HG03565 (cell line): ENCODE results near the gene ZNF584.
A peak's percentile ranks its signal among the peaks of the same experiment; 100 is the strongest.
"Not testable (repeated sequence)": the region's sequence is repeated elsewhere in the genome, so short reads cannot be mapped to it uniquely, and the experiment has no call there.

Source experiments
- ATAC-seq: cut with Tn5 transposase; IDR thresholded peaks from one replicate; pipeline ENCODE4 v1.9.1; 2021; ENCODE audit warnings: mild to moderate bottlenecking, moderate library complexity; ENCODE audit not compliant: unreplicated experiment

Gene ZNF584

DNA sequence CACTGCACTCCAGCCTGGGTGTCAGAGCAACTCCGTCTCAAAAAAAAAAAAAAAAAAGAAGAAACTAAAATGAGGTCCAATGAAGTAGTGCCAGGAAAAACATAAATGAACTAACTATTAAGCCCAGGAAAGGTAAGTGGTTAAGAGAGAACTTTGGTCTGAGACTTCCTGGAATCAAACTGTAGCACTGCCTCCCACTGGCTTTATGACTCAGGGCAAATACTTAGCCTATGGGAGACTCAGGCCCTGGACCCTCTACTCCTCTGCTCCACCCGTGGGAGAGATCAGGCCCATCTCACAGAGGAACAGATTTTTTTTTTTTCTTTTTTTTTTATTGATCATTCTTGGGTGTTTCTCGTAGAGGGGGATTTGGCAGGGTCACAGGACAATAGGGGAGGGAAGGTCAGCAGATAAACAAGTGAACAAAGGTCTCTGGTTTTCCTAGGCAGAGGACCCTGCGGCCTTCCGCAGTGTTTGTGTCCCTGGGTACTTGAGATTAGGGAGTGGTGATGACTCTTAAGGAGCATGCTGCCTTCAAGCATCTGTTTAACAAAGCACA, 4.5 kb upstream of the ZNF584 start:
- not testable (repeated sequence) for ATAC-seq

DNA sequence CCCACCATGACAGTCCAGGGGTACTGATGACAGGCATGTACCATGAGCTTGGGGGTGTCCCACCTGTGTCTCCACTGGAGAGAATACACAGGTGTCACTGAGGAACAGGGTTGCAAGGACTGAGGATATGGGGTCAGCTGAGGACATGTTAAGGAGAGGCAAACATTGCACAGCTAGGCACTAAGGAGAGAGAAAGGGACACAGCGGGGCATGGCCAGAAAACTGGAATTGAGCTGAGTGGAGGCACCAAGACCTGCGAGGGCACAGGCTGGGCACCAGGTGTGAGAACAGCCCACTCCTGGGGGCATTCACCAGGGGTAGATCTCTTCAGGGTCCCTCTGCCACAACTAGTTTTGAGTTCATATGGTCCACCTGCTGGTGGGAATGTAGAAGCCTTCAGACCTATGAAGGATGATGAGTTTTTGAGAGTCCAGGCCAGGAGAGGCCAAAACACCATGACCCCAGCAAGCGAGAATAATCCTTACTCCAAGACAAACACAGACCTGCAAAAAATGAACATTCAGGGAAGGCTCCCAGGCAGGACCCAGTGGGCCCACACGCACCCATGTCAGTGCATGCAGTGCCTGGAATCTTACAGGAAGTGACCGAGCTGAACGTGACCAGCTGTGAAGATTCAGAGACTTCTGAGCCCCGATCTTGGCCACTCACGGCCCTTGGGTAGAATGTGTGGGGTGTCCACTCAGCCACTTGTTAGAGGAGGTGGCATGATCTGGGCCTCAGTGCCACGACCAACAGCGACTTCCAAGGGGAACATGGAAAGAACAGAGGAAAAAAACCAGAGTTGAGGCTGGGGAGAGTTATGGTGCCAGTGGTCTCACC, 1.4 kb upstream of the ZNF584 start:
- ATAC-seq: no peak

DNA sequence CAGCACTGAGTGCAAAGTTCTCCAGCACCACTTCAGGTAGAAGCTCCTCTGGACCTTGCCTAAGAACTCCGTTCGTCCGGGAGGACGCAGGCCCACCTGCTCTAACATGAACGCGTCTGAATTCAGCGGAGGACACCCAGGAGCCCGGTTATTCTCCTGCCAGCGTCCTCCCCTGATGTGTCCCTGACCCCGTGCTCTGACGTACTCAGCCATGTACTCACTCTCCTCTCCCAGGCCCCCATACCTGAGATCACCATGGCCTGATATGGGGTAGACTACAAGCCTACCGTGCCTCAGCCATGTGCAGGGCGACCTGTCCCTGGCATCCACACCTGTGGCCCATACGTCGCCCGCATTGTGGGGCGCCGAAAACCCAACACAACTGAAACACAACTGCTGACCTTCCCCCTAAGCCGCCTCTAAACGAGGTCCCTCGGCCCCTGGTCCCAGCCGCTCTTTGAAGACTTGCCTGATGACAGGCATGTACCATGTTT, 744 bp upstream of the ZNF584 start:
- ATAC-seq: no peak

DNA sequence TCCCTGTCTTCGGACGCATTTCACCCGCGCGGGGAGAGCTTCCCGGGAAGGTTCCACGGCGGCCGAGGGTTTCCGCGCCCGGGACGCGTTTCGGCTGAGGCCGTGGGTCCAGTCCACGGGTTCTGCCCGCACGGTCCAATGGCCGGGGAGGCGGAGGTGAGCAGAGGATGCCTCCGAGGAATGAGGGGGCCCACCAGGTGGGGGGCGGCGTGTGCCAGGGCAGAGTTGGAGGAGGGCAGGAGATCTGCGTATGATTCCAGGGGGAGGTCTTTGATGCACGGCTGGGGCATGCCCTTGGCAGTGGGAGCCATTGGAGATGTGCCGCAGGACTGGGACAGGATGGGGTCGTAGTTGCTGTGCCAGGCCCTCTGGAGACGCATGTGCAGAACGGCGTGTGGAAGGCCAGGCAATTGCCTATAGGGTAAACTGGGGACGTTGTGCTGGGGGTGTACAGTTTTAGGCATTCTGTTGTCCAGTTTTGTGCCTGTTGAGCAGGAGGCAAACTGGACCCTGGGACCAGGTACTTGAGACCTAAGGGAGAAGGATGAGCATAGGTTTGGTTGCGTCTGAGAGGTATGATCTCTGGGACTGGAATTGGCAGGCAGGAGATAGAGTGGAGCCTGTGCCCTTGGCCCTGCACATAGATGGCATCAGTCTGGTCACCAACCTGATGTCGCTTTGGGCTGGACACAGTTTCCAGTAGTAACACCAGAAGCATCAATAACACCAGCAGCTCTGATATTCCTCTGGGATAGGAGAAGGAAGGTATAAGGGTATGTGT, 751 bp downstream of the ZNF584 start:
- no peak for ATAC-seq

DNA sequence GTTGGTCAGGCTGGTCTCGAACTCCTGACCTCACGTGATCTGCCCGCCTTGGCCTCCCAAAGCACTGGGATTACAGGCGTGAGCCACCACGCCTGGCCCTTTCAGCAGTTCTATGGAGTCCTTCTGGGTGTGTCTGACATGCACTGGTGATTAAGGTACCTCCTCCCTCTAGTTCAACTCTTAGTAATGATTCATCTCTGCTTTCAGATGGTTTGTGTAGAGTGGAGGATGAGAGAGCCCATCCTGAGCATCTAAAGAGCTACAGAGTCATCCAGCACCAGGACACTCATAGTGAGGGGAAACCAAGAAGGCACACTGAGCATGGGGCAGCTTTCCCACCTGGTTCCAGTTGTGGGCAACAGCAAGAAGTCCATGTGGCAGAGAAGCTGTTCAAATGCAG, 8.2 kb downstream of the ZNF584 start:
- no peak for ATAC-seq

DNA sequence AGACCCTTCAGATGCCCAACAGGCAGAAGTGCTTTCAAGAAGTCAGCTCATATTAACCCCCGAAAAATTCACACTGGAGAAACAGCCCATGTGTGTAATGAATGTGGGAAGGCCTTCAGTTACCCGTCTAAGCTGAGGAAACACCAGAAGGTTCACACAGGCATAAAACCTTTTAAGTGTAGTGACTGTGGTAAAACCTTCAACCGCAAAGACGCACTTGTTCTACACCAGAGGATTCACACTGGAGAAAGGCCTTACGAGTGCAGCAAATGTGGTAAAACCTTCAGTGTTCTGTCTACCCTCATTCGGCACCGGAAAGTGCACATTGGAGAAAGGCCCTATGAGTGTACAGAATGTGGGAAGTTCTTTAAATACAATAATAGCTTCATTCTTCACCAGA, 8.6 kb downstream of the ZNF584 start:
- ATAC-seq: no peak

DNA sequence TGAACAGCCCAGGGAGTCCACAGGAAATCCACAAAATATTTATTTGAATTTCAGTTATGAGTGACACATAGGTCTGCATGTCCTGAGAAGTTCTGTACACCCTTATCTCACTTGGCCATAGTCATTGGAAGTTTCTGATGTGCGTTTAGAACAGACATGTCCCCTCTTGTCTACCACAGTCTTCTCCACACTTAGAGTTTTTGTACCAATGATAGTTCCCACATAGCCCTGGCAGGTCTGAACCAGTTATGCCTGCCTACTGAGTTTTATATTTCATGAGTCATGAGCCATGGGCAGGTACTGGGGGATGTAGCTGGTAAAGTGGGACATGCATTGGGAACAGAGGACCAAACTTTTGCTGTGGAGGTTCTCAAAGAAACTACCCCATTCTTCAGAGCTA, 20.2 kb downstream of the ZNF584 start:
- no peak for ATAC-seq

DNA sequence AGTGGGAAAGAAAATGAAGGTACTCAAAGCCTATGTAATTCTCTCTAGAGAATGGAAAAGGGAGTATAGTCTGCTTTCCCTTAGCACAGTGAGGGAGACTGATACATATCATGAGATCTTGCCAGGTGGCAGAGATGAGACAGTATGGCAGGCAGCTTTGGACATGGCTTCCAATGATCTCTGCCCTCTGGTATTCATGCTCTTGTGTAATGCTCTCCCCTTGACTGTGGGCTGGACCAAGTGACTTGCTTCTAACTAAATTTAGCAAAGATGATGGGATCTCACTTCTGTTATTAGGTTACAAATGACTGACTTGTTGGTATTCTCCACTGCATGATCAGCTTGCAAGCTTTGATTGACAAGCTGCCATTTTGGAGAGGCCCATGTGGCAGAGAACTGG, 21.3 kb downstream of the ZNF584 start:
- no peak for ATAC-seq

DNA sequence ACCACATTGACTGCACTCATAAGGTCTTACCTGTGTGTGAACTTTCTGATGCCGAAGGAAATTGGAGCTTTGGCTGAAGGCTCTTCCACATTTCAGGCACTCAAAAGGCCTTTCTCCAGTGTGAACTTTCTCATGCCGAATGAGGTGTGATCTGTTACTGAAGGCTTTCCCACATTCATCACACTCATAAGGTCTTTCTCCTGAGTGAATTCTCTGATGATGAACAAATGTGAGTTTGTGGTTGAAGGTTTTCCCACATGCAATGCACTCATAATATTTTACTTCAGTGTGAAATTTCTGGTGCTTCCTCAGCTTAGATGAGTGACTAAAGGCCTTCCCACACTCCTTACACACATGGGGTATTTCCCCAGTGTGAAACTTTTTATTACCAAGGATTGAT, 25.8 kb downstream of the ZNF584 start:
- no peak for ATAC-seq

DNA sequence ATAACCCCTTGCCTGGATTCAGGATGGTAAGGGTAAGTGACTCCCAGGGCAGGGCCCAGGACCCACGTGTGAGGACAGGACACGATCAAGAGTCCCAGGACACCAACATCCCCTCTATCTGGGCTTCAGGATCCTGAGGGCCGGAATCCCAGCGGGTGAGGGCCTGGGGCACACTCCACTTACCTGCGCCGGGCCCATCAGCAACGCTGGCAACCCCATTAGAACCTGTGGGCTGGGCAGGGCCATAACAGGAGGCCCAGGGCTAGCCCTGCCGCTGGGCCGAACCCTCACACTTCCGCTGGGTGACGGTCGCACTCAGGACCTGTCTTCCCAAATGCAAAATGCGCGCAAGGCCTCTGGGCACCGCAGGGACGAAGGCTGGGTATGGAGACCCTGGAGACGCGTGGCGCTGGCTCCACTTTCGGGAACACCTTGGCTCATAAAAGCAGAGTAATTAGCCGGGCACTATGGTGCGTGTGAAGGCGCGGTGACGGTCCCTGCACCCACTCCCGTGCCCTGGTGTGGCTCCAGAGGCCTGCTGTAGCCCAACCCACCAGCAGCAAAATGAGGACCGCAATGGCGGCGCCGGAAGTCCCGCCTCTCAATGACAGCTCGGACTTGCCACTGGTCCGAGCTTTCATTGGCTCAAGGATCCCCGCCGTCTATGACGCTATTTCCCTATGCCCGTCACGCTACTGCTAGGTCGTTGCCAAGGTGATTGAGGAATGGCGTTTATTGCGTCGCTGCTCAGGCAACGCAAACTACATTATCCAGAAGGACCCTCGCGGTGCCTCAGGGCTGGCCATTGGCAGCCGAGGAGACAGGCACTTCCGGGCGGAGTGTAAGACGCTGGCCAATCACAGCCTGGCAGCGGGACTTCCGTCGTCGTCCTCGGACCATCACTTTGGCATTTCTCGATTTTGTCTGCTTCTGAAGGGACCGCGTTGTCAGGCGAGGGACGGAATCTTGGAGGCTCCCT, 31.4 kb downstream of the ZNF584 start, which contains the start of gene ZNF132:
Gene ZNF132, minus strand, starts transcription at position 578 of the 979 bp plus-strand sequence. Its CDS starts 332 bp downstream, at position 246.
- peak; percentile 92 for ATAC-seq

DNA sequence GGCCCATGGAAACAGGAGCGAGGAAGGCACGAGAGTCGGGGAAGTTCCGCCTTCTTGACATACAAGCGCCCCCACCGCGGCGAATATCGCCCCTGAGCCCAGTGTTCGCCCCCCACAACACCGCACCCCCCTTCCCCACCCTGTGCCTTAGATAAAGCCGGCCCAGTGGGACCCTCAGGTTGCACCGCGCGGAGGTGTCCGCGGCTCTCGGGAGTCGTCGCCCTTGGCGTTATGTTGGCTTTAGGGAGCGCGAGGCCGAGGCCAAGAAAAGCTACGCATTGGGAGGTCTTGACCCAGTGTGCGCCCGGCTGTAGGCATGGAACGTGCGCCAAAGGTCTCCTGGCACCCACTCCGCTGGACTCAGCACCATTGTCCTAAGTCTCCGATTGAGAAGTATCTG, 32.1 kb downstream of the ZNF584 start:
- ATAC-seq: no peak

DNA sequence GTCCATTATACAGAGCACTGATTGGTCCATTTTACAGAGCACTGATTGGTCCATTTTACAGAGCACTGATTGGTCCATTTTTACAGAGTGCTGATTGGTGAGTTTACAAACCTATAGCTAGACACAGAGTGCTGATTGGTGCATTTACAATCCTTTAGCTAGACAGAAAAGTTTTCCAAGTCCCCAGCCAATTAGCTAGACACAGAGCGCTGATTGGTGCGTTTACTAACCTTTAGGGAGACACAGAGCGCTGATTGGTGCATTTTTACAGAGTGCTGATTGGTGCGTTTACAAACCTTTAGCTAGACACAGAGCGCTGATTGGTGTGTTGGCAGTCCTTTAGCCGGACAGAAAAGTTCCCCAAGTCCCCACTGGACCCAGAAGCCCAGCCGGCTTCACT, 34.5 kb downstream of the ZNF584 start:
- not testable (repeated sequence) for ATAC-seq

DNA sequence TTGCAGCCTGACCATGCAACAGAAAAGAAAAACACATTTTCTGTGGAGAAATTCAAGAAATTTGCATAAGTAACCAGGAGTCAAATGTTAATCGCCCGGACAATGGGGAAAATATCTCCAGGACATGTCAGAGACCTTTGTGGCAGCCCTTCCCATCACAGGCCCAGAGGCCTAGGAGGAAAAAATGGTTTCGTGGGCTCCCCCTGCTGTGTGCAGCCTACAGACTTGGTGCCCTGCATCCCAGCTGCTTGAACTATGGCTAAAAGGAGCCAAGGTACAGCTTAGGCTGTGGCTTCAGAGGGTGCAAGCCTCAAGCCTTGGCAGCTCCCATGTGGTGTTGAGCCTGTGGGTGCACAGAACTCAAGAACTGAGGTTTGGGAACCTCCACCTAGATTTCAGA, 40.4 kb downstream of the ZNF584 start:
- not testable (repeated sequence) for ATAC-seq

DNA sequence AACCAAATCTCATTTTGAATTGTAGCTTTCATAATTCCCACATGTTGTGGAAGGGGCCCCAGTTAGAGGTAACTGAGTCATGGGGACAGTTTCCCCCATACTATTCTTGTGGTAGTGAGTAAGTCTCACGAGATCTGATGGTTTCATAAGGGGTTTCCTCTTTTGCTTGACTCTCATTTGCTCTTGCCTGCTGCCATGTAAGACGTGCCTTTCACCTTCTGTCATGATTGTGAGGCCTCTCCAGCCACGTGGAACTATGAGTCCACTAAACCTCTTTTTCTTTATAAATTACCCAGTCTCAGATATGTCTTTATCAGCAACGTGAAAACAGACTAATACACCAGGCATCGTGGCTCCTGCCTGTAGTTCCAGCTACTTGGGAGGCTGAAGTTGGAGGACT, 41.5 kb downstream of the ZNF584 start:
- ATAC-seq: not testable (repeated sequence)

DNA sequence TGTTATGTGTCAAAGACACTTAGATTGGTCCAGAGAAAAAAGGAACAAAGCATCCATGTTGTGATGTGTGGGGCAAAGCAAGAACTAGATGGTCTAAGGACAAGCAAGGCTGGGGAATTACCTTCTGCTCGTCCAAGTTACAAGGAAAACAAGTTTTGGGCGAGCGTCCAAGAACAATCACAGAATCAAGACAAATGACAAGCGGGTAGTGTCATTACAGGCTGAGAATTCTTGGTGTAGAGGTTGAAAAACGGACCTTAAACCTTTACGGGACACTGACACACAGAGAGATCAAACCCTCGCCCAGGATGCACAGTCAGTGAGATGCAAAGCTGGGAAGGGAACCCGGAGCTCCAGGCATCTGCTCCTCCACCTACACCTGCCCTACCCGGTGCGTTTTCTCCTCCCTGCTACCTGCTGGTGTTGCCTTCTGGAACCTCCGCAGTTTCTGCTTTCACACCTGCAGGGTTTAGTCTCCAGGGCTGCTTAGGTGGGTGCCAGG, 42.5 kb downstream of the ZNF584 start:
- no peak for ATAC-seq

DNA sequence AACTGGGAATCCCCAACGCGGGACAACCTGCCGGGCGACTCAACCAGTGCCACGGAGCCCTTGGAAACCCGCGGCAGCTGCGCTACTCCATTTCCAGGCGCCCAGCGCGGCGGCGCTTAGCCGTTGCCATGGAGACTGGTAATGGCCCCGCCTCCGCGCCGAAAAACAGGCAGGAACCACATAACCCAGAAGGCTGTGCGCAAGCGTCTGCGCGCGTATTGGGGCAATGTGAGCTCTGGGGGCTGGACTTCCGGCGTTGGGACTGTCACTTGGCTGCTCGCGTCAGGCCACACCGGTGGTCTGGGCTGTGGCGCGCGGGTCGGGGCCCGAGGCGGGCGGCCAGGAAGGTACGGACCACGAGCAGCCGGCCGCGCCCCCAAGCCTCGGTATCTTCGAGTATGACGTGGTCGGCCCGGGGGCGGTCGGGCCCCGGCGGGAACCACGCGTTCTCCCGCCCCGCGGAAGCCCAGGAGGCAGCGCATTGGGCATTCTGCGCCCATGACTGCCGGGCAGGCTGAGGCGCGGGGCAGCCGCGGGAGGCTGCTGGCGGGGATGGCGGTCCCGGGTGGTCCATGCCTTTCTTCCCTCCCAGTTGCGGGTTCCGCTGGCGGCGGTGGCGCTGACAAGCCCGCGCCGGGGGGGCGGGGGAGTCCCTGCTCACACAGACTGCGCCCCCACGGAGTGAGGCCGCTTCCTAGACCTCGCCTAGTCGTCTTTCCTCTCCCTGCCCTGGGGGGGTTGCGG, 43.1 kb downstream of the ZNF584 start, which contains the start of gene ZNF324B:
Gene ZNF324B, plus strand, starts transcription at position 265 of the 744 bp plus-strand sequence. CDS start 2,080 bp downstream, outside the sequence.
- peak; percentile 93 for ATAC-seq

DNA sequence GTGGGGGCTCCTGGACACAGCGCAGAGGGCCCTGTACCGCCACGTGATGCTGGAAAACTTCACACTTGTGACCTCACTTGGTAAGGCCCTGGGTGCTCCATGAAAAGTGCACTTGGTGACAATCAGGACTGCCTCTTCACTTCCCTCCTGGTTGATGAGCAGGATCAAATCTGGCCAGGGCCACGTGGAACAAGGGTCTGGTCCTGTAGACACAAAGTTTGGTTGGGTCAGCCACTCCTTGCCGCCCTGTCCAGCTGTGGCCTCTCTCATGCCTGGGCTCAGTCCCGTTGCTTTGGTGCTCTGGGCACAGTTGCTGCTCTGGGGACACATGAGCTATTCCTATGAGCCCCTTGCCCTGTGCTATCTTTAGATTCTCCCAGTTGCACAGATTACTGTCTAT, 45.3 kb downstream of the ZNF584 start:
- ATAC-seq: no peak

DNA sequence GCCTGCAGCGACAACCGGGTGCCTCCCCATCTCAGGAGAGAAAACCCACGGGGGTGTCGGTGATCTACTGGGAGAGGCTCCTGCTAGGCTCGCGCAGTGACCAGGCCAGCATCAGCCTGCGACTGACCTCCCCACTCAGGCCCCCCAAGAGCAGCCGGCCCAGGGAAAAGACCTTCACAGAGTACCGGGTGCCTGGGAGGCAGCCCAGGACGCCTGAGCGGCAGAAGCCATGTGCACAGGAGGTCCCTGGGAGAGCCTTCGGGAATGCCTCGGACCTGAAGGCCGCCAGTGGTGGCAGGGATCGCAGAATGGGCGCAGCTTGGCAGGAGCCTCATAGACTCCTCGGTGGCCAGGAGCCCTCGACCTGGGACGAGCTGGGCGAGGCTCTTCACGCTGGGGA, 46.9 kb downstream of the ZNF584 start:
- ATAC-seq: no peak

DNA sequence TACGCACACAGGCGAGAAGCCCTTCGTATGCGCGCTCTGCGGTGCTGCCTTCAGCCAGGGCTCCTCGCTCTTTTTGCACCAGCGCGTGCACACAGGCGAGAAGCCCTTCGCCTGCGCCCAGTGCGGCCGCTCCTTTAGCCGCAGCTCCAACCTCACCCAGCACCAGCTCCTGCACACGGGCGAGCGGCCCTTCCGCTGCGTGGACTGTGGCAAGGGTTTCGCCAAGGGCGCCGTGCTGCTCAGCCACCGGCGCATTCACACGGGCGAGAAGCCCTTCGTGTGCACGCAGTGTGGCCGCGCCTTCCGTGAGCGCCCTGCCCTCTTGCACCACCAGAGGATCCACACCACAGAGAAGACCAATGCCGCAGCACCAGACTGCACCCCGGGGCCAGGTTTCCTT, 47.7 kb downstream of the ZNF584 start:
- ATAC-seq: no peak
